ENCODE results near the gene DIABLO.

The DIABLO gene

DNA sequence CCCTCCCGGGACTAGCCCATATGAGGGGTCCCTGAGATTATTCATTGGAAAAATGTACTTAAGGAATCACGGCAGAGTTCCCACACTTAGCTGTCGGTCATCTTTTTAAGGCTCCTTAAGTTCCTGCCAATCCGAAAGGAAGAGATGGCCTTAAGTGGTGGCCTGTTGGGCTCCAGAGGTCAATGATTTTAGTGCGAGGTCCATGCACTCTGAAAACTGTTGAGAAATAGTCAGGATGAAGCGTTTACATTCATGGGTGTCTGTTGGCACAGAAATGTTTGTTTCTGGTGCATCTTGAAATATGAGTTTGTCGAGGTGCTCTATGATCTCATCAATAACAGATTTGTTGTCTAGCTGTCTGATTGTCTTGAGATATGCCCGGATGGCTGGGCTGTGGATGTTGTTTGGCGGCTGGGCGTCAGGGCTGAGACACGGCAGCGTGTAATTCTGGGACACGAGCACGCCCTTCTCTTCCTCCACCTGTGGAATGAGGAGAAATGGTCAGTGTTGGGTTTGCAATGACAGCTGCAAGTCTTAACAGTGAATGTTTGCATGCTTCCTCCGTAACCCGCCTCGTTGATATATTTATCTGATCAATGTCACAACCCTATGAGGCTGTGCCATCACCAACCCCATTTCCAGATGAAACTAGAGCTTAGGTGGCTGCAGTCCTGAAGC, 53.5 kb downstream of the DIABLO start:
- no peak for DNase-seq (ENCODE audit: low read depth, low spot score)
- Histone ChIP-seq H3K4me3 (ENCODE audit: low read length) (no peak overlapping the region), H3K36me3 (ENCODE audit: control insufficient read depth, insufficient read depth, low read length) (no peaks in the 10 kb centered on the region), H3K4me1 (ENCODE audit: control insufficient read depth, insufficient read depth, low read length) (no peaks in the 10 kb centered on the region), H3K9me3 (ENCODE audit: control insufficient read depth, insufficient read depth, low read length) (no peaks in the 10 kb centered on the region), H3K27me3 (ENCODE audit: control insufficient read depth, insufficient read depth, low read length) (no peaks in the 10 kb centered on the region), H3K27ac (ENCODE audit: low read length) (no peak overlapping the region)
- WGBS (ENCODE audit: insufficient coverage, insufficient read length) = no CpG with 5 or more reads among the region's 17 CpGs

DNA sequence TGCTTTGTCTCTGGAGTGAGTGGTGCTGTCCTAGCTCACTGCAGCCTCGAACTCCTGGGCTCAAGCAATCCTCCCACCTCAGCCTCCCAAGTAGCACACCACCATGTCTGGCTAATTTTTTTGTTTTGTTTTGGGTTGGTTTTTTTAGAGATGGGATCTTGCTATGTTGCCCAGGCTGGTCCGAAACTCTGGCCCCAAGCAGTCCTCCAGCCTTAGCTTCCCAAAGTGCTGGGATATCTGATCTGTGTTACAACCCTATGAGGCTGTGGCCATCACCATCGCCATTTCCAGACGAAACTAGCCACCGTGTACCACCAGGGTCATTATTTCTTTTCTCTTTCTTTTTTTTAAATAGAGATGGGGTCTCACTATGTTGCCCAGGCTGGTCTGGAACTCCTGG, 54.5 kb downstream of the DIABLO start:
- no peak overlapping the region for H3K27ac ChIP-seq (ENCODE audit: low read length)
- no peaks in the 10 kb centered on the region for H3K36me3 ChIP-seq (ENCODE audit: control insufficient read depth, insufficient read depth, low read length)
- no peaks in the 10 kb centered on the region for H3K27me3 ChIP-seq (ENCODE audit: control insufficient read depth, insufficient read depth, low read length)
- H3K4me1 ChIP-seq (ENCODE audit: control insufficient read depth, insufficient read depth, low read length) = no peaks in the 10 kb centered on the region
- DNase-seq (ENCODE audit: low read depth, low spot score) = no peak
- no peak overlapping the region for H3K4me3 ChIP-seq (ENCODE audit: low read length)
- no peaks in the 10 kb centered on the region for H3K9me3 ChIP-seq (ENCODE audit: control insufficient read depth, insufficient read depth, low read length)
- no CpG with 5 or more reads among the region's 5 CpGs for WGBS (ENCODE audit: insufficient coverage, insufficient read length)

DNA sequence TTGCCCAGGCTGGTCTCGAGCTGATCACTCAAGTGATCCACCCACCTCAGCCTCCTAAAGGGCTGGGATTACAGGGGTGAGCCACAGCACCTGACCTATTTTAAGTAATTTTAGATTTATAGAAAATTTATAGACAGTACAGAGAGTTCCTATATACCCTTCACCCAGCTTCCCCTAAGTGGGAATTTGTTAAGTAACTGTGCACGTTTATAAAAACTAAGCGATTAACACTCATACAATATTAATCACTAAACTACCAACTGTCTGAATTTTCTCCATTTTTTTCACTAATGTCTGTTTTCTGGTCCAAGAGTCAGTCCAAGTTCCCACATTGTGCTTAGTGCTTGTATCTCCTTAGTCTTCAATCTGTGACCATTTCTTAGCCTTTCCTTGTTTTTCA, 57.4 kb downstream of the DIABLO start:
- H3K4me3 ChIP-seq (ENCODE audit: low read length) = no peak overlapping the region
- no peak overlapping the region for H3K27ac ChIP-seq (ENCODE audit: low read length)
- H3K27me3 ChIP-seq (ENCODE audit: control insufficient read depth, insufficient read depth, low read length) = no peaks in the 10 kb centered on the region
- H3K36me3 ChIP-seq (ENCODE audit: control insufficient read depth, insufficient read depth, low read length) = no peaks in the 10 kb centered on the region
- no peaks in the 10 kb centered on the region for H3K4me1 ChIP-seq (ENCODE audit: control insufficient read depth, insufficient read depth, low read length)
- WGBS (ENCODE audit: insufficient coverage, insufficient read length) = 100% methylated on average over 1 of the region's 3 CpGs
- no peak for DNase-seq (ENCODE audit: low read depth, low spot score)
- H3K9me3 ChIP-seq (ENCODE audit: control insufficient read depth, insufficient read depth, low read length) = no peaks in the 10 kb centered on the region

DNA sequence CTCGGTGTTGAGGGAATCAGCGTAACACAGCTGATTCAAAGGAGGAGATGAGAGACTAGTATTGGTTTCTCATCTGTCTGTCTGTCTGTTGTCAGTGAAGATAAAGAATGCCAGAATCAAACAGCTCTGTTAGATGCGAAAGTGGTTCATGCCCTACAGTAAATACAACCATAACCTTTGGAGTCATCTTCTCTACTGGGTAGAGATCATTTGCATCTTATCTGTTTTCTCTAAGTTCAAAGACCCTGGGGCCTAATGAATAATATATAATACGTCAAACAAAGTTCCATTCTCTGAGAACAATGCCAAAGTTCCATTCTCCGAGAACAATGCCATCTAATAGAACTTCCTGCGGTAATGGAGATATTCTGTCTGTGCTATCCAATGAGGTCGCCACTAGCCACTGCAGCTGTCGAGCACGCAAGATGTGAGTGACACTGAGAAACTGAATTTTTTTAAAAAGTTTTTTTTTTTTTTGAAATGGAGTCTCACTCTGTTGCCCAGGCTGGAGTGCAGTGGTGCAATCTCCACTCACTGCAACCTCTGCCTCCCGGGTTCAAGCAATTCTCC, 58.4 kb downstream of the DIABLO start:
- Histone ChIP-seq H3K4me1 (ENCODE audit: control insufficient read depth, insufficient read depth, low read length) (no peaks in the 10 kb centered on the region), H3K36me3 (ENCODE audit: control insufficient read depth, insufficient read depth, low read length) (no peaks in the 10 kb centered on the region), H3K4me3 (ENCODE audit: low read length) (no peak overlapping the region), H3K9me3 (ENCODE audit: control insufficient read depth, insufficient read depth, low read length) (no peaks in the 10 kb centered on the region), H3K27ac (ENCODE audit: low read length) (no peak overlapping the region), H3K27me3 (ENCODE audit: control insufficient read depth, insufficient read depth, low read length) (no peaks in the 10 kb centered on the region)
- DNase-seq (ENCODE audit: low read depth, low spot score) = no peak
- WGBS (ENCODE audit: insufficient coverage, insufficient read length) = no CpG with 5 or more reads among the region's 10 CpGs

DNA sequence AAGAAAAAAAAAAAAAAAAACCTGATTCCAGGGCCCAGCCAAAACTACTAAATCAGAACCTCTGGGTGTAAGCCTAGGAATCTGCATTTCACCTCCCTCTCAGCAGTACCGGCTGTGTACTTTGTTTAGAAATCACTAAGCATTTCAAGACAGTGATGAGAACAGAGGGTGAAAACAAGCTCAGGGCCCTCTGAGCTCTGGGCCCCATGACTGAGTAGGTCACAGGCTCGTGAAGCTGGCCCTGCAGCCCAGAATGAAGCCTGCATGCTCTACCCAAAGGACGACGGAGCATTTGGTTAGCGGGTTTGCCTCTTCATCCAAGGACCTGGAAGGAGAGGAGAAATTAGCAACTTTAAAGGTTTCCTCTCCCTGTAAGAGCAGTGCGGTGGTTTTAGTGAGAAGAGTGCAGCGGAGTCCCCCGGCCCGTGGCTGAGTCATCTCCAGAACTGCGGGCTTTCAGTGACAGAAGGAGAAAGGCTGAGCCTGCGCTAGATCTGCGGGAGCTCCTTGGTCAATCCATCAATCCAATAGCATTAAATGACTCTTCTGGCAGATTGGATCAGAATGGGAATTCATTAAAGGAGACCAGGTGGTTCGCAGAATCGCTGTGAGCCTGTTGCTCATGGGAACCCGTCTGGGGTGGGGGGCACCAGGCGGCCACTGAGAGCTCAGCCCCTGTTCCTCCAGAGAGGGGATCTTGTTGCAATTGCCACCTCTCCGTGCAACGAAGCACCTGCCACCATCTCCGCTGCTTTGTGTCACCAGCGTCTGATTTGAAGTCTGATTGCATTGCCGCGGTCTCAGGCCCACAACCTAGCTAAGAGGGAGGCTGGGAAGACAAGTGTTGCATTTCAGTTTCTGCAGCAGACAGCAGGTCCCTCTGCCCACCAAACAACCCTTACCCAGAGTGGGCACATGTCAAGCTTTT, 59.2 kb downstream of the DIABLO start:
- H3K4me3 ChIP-seq (ENCODE audit: low read length) = no peak overlapping the region
- H3K27me3 ChIP-seq (ENCODE audit: control insufficient read depth, insufficient read depth, low read length) = no peaks in the 10 kb centered on the region
- no peaks in the 10 kb centered on the region for H3K36me3 ChIP-seq (ENCODE audit: control insufficient read depth, insufficient read depth, low read length)
- no peaks in the 10 kb centered on the region for H3K4me1 ChIP-seq (ENCODE audit: control insufficient read depth, insufficient read depth, low read length)
- no peaks in the 10 kb centered on the region for H3K9me3 ChIP-seq (ENCODE audit: control insufficient read depth, insufficient read depth, low read length)
- no peak for DNase-seq (ENCODE audit: low read depth, low spot score)
- WGBS (ENCODE audit: insufficient coverage, insufficient read length) = no CpG with 5 or more reads among the region's 22 CpGs
- no peak overlapping the region for H3K27ac ChIP-seq (ENCODE audit: low read length)

DNA sequence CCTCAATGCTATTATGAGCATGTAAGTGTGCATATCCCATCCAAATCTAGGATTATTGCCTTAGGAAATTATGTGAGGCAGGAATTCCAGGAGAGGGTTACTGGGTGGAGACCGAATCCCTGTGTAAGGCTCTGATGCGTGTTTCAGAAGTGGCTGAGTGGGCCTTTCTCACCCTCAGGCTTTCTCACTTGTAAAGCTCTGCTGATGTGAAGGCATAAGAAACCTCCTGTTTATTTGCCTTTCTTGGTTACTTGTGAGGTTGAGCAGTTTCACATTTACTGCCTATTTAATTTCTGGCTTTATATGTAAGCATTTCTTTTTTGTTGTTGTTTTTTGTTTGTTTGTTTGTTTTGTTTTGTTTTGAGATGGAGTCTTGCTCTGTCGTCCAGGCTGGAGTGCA, 62.9 kb downstream of the DIABLO start:
- WGBS (ENCODE audit: insufficient coverage, insufficient read length) = no CpG with 5 or more reads among the region's 3 CpGs
- Histone ChIP-seq H3K9me3 (ENCODE audit: control insufficient read depth, insufficient read depth, low read length) (no peaks in the 10 kb centered on the region), H3K36me3 (ENCODE audit: control insufficient read depth, insufficient read depth, low read length) (no peaks in the 10 kb centered on the region), H3K27ac (ENCODE audit: low read length) (no peak overlapping the region), H3K4me1 (ENCODE audit: control insufficient read depth, insufficient read depth, low read length) (no peaks in the 10 kb centered on the region), H3K27me3 (ENCODE audit: control insufficient read depth, insufficient read depth, low read length) (no peaks in the 10 kb centered on the region), H3K4me3 (ENCODE audit: low read length) (no peak overlapping the region)
- no peak for DNase-seq (ENCODE audit: low read depth, low spot score)

DNA sequence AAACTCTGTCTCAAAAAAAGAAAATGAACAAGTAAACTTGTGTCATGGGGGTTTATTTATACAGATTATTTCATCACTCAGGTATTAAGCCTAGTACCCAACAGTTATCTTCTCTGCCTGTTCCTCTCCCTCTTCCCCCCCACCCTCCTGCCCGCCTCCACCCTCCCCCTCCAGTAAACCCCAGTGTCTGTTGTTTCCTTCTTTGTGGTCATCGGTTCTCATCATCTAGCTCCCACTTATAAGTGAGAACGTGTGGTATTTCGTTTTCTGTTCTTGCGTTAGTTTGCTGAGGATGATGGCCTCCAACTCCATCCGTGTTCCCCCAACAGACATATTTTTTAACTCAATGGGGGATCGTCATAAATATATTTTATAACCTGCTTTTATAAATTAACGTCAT, 64.2 kb downstream of the DIABLO start:
- Histone ChIP-seq H3K4me3 (ENCODE audit: low read length) (no peak overlapping the region), H3K9me3 (ENCODE audit: control insufficient read depth, insufficient read depth, low read length) (no peaks in the 10 kb centered on the region), H3K36me3 (ENCODE audit: control insufficient read depth, insufficient read depth, low read length) (no peaks in the 10 kb centered on the region), H3K4me1 (ENCODE audit: control insufficient read depth, insufficient read depth, low read length) (no peaks in the 10 kb centered on the region), H3K27me3 (ENCODE audit: control insufficient read depth, insufficient read depth, low read length) (no peaks in the 10 kb centered on the region), H3K27ac (ENCODE audit: low read length) (no peak overlapping the region)
- WGBS (ENCODE audit: insufficient coverage, insufficient read length) = no CpG with 5 or more reads among the region's 8 CpGs
- DNase-seq (ENCODE audit: low read depth, low spot score) = no peak

DNA sequence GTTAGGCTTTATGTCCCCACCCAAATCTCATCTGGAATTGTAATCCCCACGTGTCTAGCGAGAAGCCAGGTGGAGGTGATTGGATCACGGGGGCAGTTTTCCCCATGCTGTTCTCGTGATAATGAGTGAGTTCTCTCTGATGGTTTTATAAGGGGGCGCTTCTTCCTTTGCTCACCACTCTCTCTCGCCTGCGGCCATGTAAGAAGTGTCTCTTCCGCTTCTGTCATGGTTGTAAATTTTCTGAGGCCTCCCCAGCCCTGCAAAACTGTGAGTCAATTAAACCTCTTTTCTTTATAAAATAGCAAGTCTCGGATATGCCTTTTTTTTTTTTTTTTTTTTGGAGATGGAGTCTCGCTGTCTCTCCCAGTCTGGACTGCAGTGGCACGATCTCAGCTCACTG, 65.1 kb downstream of the DIABLO start:
- Histone ChIP-seq H3K36me3 (ENCODE audit: control insufficient read depth, insufficient read depth, low read length) (no peaks in the 10 kb centered on the region), H3K4me3 (ENCODE audit: low read length) (no peak overlapping the region), H3K4me1 (ENCODE audit: control insufficient read depth, insufficient read depth, low read length) (no peaks in the 10 kb centered on the region), H3K27ac (ENCODE audit: low read length) (no peak overlapping the region), H3K27me3 (ENCODE audit: control insufficient read depth, insufficient read depth, low read length) (no peaks in the 10 kb centered on the region), H3K9me3 (ENCODE audit: control insufficient read depth, insufficient read depth, low read length) (no peaks in the 10 kb centered on the region)
- DNase-seq (ENCODE audit: low read depth, low spot score) = no peak
- no CpG with 5 or more reads among the region's 11 CpGs for WGBS (ENCODE audit: insufficient coverage, insufficient read length)

DNA sequence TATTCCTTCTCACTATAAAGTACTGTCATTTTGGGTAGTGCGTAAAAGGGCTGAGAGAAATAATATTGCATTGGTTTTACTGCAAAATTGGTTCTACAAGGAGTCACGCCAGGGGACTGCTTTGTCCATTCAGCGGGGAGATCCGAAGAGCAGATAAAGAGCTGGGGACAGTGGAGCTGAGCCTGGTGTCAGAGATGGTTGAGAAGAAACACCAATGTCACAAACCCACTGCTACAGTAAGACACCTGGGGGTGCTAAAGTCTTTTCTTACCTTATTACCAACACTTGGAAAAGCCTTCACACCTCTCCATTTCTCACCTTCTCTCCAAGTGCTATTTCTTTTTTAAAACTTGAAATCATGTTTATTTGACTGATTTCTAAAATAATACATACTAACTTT, 66.0 kb downstream of the DIABLO start:
- Histone ChIP-seq H3K27ac (ENCODE audit: low read length) (no peak overlapping the region), H3K4me1 (ENCODE audit: control insufficient read depth, insufficient read depth, low read length) (no peaks in the 10 kb centered on the region), H3K27me3 (ENCODE audit: control insufficient read depth, insufficient read depth, low read length) (no peaks in the 10 kb centered on the region), H3K36me3 (ENCODE audit: control insufficient read depth, insufficient read depth, low read length) (no peaks in the 10 kb centered on the region), H3K4me3 (ENCODE audit: low read length) (no peak overlapping the region), H3K9me3 (ENCODE audit: control insufficient read depth, insufficient read depth, low read length) (no peaks in the 10 kb centered on the region)
- no peak for DNase-seq (ENCODE audit: low read depth, low spot score)
- WGBS (ENCODE audit: insufficient coverage, insufficient read length) = no CpG with 5 or more reads among the region's 4 CpGs

DNA sequence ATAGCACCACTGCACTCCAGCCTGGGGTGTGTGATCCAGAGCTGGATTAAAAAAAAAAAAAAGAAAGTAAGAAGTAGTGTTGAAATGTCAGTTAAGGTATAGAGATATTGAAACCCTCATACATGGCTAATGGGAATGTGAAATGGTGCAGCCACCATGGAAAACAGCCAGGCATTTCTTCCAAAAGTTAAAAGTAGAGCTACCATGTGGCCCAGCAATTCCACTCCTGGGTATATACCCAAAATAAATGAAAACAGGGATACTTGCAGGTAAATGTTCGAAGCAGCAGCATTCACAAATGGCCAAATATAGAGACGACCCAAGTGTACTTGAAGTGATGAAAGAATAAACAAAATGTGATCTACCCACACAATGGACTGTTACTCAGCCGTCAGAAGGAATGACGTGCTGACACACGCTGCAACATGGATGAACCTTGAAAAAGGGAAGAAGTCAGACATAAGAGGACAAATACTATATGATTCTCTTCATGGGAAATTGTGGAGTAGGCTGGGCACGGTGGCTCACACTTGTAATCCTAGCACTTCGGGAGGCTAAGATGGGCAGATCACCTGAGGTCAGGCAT, 67.1 kb downstream of the DIABLO start:
- Histone ChIP-seq H3K4me3 (ENCODE audit: low read length) (no peak overlapping the region), H3K4me1 (ENCODE audit: control insufficient read depth, insufficient read depth, low read length) (no peaks in the 10 kb centered on the region), H3K36me3 (ENCODE audit: control insufficient read depth, insufficient read depth, low read length) (no peaks in the 10 kb centered on the region), H3K9me3 (ENCODE audit: control insufficient read depth, insufficient read depth, low read length) (no peaks in the 10 kb centered on the region), H3K27ac (ENCODE audit: low read length) (no peak overlapping the region), H3K27me3 (ENCODE audit: control insufficient read depth, insufficient read depth, low read length) (no peaks in the 10 kb centered on the region)
- no CpG with 5 or more reads among the region's 7 CpGs for WGBS (ENCODE audit: insufficient coverage, insufficient read length)
- DNase-seq (ENCODE audit: low read depth, low spot score) = no peak

Data from iPS DF 6.9 (cell line).